Activated CD8-positive, alpha-beta memory T cell treated with anti-CD3 and anti-CD28 coated beads, Interleukin-2, amount 50 U/mL, for 48 hours (primary cell): ENCODE data around the gene MLLT1.

Experiments used
- DNase-seq: peaks from one replicate; pipeline ENCODE4 v3.0.0-alpha.2; 2020

The MLLT1 gene

GRCh38 chr19:6233827-6234511, 45.8 kb downstream of the MLLT1 start:
- DNase-seq = no peak

DNA sequence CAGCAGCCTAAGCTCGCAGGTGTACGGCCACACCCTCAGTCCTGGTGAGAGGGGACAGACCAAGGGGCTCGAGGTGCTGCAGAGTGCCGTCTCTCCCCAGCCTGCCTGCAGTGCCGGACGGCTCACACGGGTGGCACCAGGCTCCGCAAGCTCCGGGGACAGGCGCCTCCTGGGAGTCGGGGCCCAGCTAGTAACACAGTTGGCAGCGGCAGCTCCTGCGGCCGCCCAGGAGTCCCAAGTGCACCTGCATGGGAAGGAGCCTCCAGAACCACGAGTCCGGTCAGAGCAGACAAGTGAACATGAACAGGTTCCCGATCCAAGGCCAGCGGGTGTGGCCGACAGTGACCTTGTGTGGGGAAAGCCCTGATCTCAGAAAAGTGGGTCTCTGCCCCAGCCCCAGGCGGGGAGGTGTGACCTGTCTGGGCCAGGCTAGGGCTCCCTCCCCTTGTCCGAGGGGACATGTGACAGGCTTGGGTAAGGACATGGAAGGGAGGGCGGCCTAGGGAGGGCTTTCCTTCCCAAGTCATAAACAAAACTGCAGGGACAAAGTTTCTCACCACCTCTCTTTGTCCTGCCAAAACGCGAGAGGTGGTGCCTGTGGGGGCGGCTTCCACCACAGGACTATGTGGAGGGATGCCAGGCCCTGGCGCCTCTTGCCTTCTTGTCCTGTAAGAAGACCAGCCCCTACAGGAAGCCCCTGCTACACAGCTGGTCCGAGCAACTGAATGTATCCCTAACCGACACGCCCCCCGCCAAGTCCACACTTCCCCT, 46.5 kb downstream of the MLLT1 start:
- DNase-seq = no peak

DNA sequence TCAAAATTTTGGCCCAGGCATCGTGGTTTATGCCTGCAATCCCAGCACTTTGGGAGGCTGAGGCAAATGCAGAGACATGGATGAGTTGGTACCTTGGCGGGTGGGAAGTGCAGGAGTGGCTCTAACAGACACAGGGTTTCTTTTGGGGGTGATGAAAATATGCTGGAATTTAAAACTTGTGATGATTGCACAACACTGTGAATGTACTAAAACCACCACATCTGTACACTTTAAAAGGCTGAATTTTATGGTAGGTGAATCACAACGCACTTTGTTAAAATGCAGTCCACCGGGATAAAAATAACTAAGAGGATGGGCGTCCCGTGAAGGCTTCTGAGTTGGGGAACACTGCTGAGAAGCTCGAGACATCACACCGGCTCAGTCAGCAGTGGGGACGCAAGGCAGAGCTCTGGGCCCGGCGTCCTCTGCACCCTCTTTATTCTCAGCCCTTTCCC, 47.1 kb downstream of the MLLT1 start:
- no peak for DNase-seq

GRCh38 chr19:6230991-6231448, 48.8 kb downstream of the MLLT1 start:
- DNase-seq = no peak

GRCh38 chr19:6229951-6230712, 49.6 kb downstream of the MLLT1 start:
- no peak for DNase-seq

DNA sequence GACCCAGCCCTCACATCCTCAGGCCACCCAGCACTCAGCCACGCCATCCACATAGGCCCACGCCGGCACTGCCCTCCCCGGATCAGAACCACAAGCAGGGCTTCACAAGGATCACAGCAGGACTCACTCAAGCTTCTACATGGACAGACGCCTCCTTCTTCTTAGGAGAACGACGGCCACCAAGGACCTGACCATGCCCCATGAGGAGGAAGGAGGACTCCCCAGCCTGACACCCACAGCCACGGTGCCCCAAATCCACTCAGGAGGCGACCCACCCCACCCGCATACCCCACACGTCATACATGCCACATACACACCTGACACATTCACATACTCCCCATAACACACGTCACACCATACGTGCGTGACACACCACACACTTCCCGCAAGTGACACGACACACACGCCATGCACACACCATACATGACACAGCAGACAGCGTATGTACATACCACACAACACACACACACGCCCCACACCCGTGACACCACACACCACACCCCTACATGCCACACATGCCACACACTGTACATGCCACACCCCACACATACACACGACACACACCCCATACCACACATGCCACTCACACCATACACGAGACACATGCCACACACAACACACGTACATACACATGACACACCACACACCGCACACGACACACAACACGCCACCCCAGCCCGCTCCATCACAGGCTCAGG, 50.4 kb downstream of the MLLT1 start:
- no peak for DNase-seq

DNA sequence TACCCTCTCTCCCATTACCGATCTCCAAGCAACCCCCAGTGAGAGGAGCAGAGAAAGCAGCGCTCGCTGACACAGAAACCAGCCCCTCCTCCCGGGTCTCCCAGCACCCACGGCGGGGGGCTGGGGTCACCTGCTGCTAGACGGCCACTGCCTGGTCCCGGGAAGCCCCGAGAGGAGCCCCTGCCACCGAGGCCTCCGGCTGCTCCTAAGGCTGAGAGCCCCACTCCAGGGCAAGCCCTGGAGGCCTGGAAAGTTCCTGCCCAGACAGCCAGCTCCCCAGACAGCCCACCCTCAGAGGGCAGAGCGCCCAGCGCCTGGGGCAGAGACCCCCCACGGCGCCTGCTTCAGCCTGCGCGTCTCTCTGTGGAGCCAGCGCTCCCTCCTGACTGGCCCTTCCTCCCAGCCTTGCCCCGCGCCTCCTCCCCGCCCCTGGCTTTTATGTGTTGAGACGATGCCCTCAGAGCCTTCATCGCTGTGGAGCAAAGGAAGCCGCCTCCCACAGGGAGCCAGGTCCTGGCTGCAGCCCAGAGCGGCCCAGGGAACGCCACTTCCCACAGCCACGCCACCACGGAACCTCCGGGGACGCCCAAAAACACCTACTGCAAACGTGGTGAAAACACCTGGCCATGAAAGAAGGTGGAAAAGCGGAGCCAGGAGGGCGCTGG, 51.1 kb downstream of the MLLT1 start:
- DNase-seq = no peak

DNA sequence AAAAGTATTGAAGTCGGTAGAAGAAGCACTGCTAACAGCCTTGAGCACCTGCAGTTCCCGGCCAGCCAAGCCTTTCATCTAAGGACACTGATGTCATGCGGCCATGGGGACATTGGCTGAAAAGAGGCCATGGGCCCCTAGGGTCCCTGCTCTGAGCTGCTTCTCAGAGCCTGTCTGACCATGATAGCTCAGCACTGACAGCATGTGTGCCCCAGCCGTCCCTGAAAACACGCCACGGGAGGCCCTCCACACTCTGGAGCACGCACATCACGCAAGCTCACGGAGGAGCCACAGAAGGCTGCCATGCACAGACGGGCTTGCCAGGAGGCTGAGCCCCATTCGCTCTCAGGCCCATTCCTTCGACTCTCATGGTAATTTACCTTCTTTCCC, 51.8 kb downstream of the MLLT1 start:
- no peak for DNase-seq

- no peak for DNase-seq
These were observed 52.4 kb downstream of the MLLT1 start for GRCh38 chr19:6227156-6227935.

DNA sequence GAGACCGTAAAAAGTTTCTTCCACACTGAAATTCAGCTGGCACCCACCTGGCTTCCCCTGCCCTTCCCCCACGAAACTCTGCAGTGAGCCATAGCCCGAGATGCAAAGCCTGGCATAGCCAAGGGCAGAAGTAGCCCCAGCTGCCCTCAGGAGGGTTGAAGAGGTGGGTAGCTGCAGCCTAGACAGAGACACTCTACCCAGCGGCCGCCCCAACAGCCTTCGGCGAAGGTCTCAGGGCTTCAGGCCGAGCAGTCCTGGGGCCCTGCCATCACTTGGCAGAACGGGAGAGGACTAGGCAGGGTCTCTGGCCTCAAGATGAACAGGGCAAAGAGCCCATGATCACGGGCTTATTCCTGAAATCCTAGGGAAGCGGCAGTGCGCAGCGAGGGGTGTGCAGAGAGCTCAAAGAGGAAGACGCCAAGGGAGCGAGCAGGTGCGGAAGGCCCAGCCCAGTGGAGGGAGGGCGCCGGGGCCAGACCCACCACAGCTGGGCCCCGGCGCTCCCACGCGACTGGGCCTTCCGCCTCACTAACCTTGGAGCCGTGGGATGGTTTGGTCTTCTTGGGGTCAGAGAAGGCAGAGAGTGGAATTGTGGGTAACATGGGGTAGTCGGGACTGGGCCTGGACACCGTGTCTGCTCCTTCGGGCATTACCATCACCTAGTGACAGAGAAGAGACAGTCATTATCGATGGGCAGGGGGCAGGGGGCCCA, 53.2 kb downstream of the MLLT1 start:
- no peak for DNase-seq

DNA sequence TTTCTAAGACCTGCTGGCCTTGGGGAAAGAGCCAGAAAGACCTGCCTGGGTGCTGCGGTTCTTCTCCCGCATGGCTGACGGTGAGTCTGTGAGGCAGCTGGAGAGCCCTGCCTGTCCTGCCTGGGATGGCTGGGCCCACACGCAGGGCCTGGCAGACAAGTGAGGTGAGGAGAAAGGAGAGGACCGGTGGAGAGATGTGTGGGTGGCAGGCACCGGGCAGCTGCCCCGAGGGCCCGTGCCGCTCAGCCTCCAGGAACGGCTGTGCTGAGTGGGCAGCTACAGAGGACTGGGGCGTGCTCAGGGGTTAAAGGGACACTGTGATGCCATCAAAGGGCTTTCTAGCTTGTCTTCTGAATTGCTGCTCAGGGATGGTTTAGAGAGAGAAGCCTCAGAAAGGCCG, 53.8 kb downstream of the MLLT1 start:
- DNase-seq = no peak

DNA sequence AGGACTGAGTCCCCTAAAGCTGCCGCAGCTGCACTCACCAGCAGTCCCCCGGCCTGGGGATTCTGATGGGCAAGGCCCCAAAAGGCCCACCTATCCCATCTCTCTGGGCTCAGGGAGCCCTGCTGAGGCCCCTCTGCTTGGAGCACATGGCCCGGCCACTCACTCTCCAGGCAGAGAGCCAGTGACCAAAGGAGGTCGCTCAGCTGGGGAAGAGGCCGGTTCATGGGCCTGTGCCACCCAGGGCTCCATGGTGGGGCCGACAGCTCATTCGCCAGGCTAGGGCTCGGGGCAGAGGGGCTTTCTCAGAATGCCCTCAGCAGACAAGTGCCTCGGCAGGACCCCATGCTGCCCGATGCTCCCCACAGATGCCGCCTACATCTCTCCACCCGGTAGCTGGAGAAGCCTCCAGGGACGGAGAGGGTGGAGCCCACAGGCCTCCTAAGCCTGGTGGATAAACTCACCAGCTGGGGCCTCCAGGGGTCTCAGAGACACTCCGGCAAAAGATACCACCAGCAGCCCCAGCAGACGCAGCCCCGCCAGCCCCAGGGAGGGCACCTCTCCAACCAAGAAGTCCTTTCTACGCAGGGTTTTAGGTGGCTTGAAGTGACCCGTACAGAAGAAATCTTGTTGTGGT, 54.4 kb downstream of the MLLT1 start:
- no peak for DNase-seq

- DNase-seq = no peak
These were observed 55.5 kb downstream of the MLLT1 start for GRCh38 chr19:6224308-6224675.

GRCh38 chr19:6223461-6224307, 56.1 kb downstream of the MLLT1 start:
- no peak for DNase-seq

DNA sequence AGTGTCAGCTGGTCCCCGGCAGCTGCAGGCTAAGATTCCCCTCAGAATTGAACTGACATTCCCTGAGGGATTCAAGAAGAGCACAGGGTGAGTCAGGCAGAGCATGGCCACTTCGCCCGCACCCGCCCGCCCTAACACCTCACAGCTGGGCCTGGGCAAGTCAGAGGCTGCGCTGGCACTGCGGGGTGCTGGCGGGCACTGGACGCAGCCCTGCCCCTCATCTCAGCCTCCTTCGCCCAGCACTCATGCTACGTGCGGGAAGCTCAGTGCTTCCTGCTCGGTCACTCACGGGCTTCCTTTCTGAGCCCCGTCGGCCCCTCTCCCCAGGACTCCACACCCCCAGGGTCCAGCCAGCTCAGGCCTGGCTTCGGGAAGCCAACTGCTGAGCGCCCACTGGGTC, 56.9 kb downstream of the MLLT1 start:
- no peak for DNase-seq

DNA sequence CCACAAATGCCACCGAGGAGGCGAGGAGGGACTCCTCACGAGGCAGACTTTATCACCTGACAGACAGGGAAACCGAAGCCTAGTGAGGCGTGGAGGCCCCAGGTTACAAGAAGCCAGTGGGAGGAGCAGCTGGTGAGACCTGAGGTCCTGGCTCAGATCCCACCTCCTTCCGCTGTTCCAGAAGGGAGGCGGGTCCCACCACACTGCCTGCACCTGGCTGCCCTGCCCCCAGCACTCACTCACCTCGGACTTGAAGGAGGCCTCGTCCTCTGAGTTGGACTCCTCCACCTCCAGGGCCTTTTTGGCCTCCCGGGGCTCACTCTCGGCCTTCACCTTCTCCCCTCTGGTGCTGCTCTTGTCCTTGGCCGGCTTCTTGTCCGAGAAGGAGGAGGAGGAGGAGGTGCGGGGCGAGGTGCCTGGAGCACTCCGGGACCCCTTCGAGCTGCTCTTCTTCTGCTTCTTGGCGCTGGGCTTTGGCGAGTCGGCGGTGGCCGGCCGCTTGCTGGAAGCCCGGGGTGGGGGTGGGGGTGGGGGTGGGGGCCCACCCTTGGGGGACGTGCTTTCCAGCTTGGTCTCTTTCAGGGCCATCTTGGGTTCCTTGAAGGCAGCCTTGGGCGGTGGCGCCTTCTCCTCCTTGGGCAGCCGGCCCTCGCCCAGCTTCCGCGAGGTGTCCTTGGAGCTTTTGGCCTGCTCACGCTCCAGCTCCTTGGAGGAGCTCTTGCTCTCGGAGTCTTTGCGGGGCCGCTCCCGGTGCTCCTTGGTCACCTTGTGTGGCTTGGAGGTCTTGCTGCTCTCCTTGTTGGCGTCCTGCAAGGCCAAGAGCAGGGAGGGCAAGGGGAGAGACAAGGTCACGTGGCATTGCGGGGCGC, 57.7 kb downstream of the MLLT1 start:
- DNase-seq = no peak

GRCh38 chr19:6221220-6221877, 58.4 kb downstream of the MLLT1 start:
- DNase-seq = no peak
